Measurements from ENCODE around the gene MBP.
"Not testable (repeated sequence)": the region's sequence is repeated elsewhere in the genome, so short reads cannot be mapped to it uniquely, and the experiment has no call there.

DNA sequence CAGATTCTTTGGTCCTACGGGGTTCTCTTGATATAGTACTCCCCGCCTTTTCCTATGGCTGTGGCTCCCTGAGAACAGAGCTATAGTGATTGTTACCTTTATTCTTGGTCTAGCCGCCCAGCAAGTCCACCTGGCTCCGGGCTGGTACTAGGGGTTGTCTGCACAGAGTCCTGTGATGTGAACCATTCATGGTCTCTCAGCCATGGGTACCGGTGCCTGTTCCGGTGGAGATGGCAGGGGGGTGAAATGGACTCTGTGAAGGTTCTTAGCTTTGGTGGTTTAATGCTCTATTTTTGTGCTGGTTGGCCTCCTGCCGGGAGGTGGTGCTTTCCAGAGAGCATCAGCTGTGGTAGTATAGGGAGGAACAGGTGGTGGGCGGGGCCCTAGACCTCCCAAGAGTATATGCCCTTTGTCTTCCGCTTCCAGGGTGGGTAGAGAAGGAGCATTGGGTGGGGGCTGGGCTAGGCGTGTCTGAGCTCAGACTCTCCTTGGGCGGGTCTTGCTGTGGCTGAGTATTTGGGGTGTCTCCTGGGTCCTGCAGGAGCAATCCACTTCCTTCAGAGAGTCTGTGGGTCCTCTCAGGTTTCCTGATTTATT lies 166.9 kb downstream of the MBP start:
- TF ChIP-seq SPI1 (IDR thresholded peaks at IDR 0.05; ENCODE audit: borderline replicate concordance, insufficient read depth, low read depth, low read length); POLR2AphosphoS5 (IDR thresholded peaks at IDR 0.05; ENCODE audit: low read length); CUX1 (IDR thresholded peaks at IDR 0.05; ENCODE audit: insufficient replicate concordance, low read depth, low read length); NFYB (IDR thresholded peaks at IDR 0.05; ENCODE audit: insufficient read depth, low read depth, low read length); RAD21 (IDR thresholded peaks at IDR 0.05; ENCODE audit: insufficient read depth, low read depth, low read length): not testable (repeated sequence)

Data from GM12878 (cell line).